GM12892 (cell line): ENCODE results near the gene DENND6B.

Source experiments
- POLR2A ChIP-seq: IDR thresholded peaks from 2 replicates; pipeline ENCODE4 v1.6.1; 2011; ENCODE audit warnings: low read depth, low read length, control low read depth
- TAF1 ChIP-seq: IDR thresholded peaks from 2 replicates; pipeline ENCODE4 v1.6.1; 2011; ENCODE audit warnings: low read depth, mild to moderate bottlenecking, control low read depth, low read length, borderline replicate concordance

- TF ChIP-seq TAF1 (no peak), POLR2A (no peak)
Observed at GRCh38 chr22:50298937-50299784, 27.7 kb downstream of the DENND6B start.
